Eye (tissue), 1 donor: ENCODE measurements around the gene ENTPD8.

ENCODE experiments used
- DNase-seq: peaks from one replicate; pipeline ENCODE4 v3.0.0-alpha.2; 2015

ENTPD8 gene

GRCh38 chr9:137445930-137446431, 4.8 kb upstream of the ENTPD8 start:
- DNase-seq = no peak

- peak; percentile 88 for DNase-seq
Measured at GRCh38 chr9:137445275-137445807, 4.2 kb upstream of the ENTPD8 start.

- DNase-seq = no peak
Measured at GRCh38 chr9:137444106-137444790, 3.1 kb upstream of the ENTPD8 start.

- DNase-seq = no peak
Measured at GRCh38 chr9:137441935-137442321, 771 bp upstream of the ENTPD8 start.

- no peak for DNase-seq
Measured at GRCh38 chr9:137439158-137439714, 1.9 kb downstream of the ENTPD8 start.

GRCh38 chr9:137438591-137439157, 2.5 kb downstream of the ENTPD8 start:
- no peak for DNase-seq

GRCh38 chr9:137437691-137438590, 3.2 kb downstream of the ENTPD8 start:
- no peak for DNase-seq

- no peak for DNase-seq
Measured at GRCh38 chr9:137436761-137437600, 4.2 kb downstream of the ENTPD8 start.

GRCh38 chr9:137435980-137436760, 5.0 kb downstream of the ENTPD8 start:
- no peak for DNase-seq

- DNase-seq = no peak
Measured at GRCh38 chr9:137435381-137435891, 5.7 kb downstream of the ENTPD8 start.

- DNase-seq = no peak
Measured at GRCh38 chr9:137434498-137435380, 6.4 kb downstream of the ENTPD8 start.

- DNase-seq = no peak
Measured at GRCh38 chr9:137433916-137434431, 7.2 kb downstream of the ENTPD8 start.

- no peak for DNase-seq
Measured at GRCh38 chr9:137433349-137433915, 7.7 kb downstream of the ENTPD8 start.

GRCh38 chr9:137432687-137433348, 8.3 kb downstream of the ENTPD8 start:
- DNase-seq = no peak

GRCh38 chr9:137431416-137431931, 9.7 kb downstream of the ENTPD8 start:
- DNase-seq = no peak

GRCh38 chr9:137430723-137431415, 10.3 kb downstream of the ENTPD8 start:
- DNase-seq = no peak

GRCh38 chr9:137429974-137430722, 11.0 kb downstream of the ENTPD8 start:
- DNase-seq = no peak
